GM12892 (cell line): Measurements from ENCODE around the gene LCN2.

ENCODE experiments used
- DNase-seq: peaks from one replicate; pipeline ENCODE4 v3.0.0; 2011; ENCODE audit not compliant: insufficient read length
- FAIRE-seq: peaks from 2 replicates; lab custom pipeline; 2011; peaks lifted over from hg19 to GRCh38; lab: Jason Lieb, UNC
- POLR2A ChIP-seq: IDR thresholded peaks from 2 replicates; pipeline ENCODE4 v1.6.1; 2011; ENCODE audit warnings: low read depth, low read length, control low read depth
- POLR2AphosphoS5 ChIP-seq: IDR thresholded peaks from 2 replicates; pipeline ENCODE4 v1.6.1; 2011; ENCODE audit warnings: low read depth, low read length, control low read depth
- TAF1 ChIP-seq: IDR thresholded peaks from 2 replicates; pipeline ENCODE4 v1.6.1; 2011; ENCODE audit warnings: low read depth, mild to moderate bottlenecking, control low read depth, low read length, borderline replicate concordance

LCN2 gene

DNA sequence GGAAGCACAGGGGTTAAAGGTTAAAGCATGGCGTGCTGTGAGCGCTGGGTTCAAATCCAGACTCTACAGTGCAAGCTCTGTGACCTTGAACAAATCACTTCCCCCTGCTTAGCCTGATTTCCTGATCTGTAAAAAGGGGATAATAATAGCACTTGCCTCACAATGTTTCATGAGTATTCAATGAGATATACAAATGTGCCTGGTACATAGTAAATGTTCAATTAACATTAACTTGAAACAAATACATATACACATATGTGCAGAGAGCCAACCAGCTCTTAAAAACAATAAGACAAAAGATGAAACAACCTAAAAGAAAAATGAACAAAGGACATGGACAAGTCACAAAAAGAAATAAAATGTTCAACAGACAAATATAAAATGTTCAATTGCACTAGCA is 38.1 kb downstream of the LCN2 start:
- FAIRE-seq (no peak), DNase-seq (no peak)
- TF ChIP-seq POLR2AphosphoS5 (no peak), POLR2A (no peak), TAF1 (no peak)

DNA sequence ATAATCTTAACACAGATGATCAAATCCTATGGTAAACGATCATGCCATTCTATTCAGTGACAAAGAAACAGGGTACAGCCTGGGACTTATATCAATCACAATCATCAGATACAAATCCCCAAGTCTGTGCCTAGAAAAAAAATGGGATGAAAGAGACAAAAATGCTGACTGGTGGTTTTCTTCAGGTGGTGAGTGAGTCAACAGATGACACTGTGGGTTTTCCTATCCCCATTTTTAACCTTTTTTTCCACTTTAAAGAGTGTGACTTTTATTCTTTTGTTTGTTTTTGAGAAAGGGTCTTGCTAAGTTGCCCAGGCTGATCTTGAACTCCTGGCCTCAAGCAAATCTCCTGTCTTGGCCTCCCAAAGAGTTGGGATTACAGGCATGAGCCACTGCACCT is 39.0 kb downstream of the LCN2 start:
- FAIRE-seq = no peak
- TF ChIP-seq TAF1 (no peak), POLR2A (no peak), POLR2AphosphoS5 (no peak)
- no peak for DNase-seq

DNA sequence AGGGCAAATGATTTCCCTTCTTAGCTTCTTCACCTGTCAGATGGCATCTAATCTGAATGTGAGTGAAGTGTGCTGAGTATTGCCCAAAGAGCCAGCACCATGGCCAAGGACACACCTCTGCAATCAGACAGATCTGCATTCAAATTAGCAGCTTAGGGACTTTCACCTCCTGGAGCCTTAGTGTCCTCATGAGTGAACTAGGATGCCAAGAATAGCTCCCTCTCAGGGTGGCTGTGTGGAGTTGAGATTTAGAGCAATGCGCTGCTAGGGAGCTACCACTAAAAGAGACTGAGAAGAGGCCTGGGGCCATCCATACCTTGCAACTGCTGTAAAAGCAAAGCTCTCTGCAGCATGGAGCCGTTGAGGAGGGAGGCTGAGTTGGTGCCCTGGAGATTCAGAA is 40.8 kb downstream of the LCN2 start:
- FAIRE-seq (no peak), DNase-seq (no peak)
- TF ChIP-seq TAF1 = no peak
- no peak for TF ChIP-seq POLR2AphosphoS5
- no peak for TF ChIP-seq POLR2A

DNA sequence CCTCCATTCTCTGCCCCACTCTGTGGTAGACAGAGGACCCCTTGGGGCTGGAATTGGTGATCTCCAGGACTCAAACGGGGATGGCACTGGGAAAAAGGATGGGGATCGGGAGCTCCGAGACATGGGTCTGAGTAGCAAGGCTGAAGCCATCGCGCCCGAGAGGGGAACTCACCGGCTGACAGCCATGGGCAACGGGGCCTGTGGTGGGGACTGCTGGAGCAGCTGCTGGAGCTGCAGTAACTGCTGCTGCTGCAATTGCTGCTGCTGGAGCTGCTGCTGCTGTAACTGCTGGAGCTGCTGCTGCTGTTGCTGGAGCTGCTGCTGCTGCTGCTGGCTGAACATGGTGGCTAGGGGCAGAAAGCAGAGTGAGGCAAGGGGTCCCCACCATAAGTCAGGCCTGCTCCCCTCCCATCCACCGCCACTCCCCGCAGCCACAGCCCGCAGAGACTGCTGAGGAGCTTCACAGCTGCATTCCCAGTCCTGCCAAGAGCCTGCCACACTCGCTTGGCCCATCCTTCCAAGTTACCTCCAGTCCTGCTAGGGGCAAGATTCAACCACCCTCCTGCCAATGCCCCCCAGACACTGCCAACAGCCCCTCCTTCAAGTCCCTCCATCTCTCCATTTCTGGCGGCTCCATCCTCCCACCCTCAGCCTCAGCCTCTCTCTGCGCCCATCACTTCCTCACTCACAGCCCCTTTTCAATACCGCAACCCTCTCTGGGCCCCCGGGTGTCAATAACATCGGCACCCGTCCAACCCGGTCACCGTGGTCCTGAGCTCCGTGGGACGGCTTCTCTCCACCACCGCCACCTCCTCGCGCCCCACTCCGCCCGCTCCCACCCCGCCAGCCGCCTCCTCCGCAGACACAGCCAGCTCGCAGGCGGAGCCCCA is 41.5 kb downstream of the LCN2 start:
- FAIRE-seq (no peak), DNase-seq (no peak)

DNA sequence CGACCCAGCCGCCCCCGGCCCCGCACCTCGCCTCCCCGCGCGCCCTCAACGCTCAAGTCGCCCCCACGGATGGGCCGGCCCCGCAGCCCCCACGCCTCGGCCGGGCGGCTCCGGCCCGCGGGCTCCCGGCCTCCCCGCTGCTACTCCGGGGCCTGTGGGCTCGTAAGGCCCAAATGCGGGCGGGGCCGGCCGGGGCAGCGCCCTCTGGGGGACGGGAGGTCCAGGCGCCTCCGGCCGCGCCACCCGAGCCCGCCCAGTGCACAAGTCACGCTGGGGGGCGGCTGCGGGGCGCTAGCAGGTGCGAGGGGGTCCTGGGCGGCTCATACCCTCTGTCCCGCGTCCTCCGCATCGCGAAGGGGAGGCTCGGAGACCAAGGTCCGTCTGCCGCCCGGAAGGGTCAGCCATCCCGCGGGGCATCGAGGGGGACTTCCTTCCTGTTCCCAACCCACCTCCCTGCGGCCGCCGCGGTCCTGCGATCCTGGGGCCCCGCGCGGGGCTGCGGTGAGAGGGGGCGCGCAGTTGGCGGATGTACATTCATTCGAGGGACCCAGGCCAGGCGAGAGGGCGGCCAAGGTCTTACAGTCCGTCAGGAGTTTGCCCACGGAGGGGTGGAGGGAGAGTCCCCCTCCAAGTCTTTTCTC is 42.3 kb downstream of the LCN2 start, which contains the start of gene CIZ1:
Gene CIZ1, minus strand, starts transcription at position 167 of the 641 bp plus-strand sequence. CDS start 715 bp downstream, outside the sequence.
- FAIRE-seq (peak; percentile 64), DNase-seq (peak; percentile 94)
- TF ChIP-seq TAF1 (peak; percentile 27; the same call in 1 of the 2 replicates), POLR2AphosphoS5 (no peak; the same call in 1 of the 2 replicates), POLR2A (peak; percentile 71; the same call in 1 of the 2 replicates)

More for the DNA sequence above, 41.5 kb downstream of the LCN2 start:
- TF ChIP-seq POLR2A (no peak), TAF1 (no peak), POLR2AphosphoS5 (no peak)

DNA sequence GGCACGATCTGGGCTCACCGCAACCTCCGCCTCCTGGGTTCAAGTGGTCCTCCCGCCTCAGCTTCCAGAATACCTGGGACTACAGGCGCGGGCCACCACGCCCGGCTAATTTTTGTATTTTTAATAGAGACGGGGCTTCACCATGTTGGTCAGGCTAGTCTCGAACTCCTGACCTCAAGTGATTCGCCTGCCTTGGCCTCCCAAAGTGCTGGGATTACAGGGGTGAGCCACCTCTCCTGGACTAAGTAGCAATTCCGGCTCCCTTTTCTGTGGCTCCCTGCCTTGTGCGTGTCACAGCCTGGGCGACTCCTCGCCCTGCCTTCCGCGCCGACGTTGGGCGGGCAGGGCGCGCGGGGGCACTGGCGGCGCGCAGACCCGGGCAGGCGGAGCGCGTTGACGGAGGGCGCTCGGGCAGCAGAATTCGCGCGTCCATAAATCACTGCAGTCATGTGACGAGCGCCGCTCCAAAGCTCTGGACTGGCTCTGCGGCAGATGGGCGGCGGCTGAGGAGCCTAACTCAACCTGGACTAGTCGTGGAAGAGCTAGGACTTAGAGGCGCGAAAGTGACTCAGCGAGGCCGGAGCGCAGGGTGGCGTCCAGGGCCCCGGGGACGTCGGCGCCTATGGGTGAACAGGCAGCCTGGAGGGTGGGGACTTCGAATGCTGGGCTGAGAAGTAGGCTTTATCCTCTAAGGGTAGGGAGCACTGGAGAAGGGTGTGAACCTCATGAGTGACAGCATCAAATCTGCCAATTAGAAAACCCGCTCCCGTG is 43.5 kb downstream of the LCN2 start:
- DNase-seq (no peak), FAIRE-seq (no peak)
- TF ChIP-seq TAF1 (no peak), POLR2AphosphoS5 (no peak), POLR2A (no peak)

DNA sequence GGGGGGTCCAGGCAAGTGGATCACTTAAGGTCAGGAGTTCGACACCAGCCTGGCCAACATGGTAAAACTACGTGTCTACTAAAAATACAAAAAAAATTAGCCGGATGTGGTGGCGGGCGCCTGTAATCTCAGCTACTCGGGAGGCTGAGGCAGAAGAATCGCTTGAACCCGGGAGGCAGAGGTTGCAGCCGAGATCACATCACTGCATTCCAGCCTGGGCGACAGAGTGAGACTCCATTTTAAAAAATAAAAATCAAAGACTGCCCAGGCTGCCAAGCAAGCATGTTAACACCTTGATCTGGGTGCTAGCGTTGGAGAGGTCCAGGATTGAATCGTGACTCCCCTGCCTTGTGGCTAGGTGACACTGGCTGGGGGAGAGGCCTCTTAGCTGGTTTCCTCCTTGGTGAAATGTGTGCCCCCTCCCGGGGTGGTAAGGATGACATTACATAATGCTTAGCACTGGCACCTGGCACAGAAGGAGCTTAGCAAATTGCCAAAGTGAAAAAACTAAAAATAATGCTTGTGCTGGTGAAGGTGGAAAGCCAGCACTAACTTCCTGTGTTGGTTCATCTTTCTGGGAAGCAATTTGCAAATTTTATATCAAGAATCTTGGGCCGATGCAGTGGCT is 44.3 kb downstream of the LCN2 start:
- TF ChIP-seq POLR2AphosphoS5 = no peak
- TF ChIP-seq TAF1 = no peak
- TF ChIP-seq POLR2A = no peak
- DNase-seq (no peak), FAIRE-seq (no peak)

DNA sequence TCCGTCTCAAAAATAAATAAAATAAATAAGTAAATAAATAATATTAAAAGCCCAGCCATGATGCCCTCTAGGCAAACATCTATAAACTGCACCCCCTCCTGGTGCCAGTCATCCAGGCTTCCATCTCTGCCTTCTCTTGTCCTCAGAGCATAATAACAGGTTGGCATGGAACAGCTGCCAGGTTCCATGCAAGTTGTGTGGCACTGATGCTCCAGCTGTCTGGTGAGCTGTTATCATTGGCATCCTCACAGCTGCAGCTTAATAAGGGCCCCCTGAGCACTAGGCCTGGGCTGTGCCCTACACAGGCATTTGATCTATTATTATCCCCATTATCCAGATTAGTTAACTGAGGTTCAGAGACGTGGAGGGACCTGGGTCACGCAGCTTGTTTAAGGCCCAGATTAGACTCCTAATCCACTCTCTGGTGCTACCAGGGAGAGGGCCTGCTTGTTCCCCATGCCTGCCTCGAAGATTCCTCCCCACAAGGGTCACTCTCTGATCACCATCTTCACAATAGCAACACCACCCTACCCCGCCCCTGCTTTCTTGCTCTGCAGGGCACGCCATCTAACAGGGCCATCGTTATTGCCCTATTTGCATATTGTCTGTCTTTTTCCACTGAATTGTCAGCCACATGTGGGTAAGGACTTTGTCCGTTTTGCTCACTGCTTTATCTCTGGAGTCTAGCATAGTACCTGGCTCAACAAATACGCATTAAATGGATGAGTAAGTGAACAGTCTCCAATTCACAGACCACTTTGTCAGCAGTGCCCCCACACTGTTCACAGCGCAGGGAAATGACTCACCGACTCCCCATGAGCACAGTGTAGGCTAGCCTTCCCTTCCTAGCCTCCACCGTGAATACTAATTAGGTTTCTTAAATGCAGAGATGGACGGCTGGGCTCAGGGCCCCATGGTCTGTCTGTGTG is 52.5 kb downstream of the LCN2 start:
- TF ChIP-seq POLR2A (no peak), TAF1 (no peak), POLR2AphosphoS5 (no peak)
- DNase-seq (no peak), FAIRE-seq (no peak)

DNA sequence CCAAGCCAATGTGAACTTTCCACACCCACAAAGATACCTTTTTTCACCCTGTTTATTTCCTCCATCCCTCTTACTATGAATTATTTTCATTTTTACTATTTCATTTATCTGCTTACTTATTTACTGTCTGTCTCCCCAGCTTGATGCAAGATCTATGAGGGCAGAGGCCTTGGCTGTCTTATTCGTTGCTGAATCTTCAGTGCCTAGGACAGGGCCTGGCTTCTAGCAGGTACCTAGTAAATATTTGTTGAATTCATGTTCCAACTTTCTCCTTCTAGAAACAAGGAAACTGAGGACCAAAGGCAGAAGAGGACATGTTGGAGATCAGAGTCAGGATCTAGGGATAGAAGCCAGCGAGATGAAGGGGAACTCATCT is 53.4 kb downstream of the LCN2 start:
- no peak for TF ChIP-seq TAF1
- no peak for TF ChIP-seq POLR2A
- TF ChIP-seq POLR2AphosphoS5 = no peak
- DNase-seq = no peak
- FAIRE-seq = no peak
